Hematopoietic multipotent progenitor cell treated with erythropoietin and hydrocortisone succinate and interleukin-3 and kit ligand, for 6 days (in vitro differentiated cells): ENCODE data around the gene MIX23.
"Not testable (repeated sequence)": the region's sequence is repeated elsewhere in the genome, so short reads cannot be mapped to it uniquely, and the experiment has no call there.

ENCODE experiments used
- DNase-seq: peaks from one replicate; pipeline ENCODE4 v3.0.0-alpha.2; 2015

Gene MIX23

DNA sequence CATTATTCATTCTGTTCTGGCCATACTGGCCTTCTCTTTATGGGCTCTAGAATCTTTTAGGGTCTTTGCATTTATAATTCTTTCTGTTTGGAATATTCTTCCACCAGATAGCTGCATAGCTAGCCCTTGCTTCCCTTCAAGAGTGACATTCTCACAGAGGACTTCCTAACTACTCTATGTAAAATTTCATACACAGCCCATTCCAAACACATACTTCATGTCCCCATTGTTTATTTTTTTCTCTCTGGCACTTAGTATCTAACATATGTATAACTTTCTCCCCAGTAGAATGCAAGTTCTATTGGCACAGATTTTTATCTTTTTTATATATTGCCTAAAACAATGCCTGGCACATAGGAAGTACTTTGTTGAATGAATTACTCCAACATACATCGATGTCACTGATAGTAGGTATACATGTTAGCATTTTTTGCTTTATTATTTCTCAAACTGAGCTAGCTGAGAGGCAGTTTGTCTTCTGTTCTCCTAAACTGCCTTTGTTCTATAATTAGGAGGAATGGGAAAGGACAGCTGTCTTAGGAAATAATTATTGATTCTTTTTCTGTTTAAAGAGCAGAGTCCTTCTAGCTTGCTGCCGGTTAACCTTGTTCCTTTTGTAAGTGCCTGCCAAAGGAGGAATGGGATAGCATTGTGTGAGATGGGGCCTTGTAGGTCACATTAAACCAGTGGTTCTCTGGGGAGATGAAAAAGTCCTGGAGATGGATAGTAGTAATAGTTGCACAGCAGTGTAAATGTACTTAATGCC is 8.8 kb upstream of the MIX23 start:
- no peak for DNase-seq

DNA sequence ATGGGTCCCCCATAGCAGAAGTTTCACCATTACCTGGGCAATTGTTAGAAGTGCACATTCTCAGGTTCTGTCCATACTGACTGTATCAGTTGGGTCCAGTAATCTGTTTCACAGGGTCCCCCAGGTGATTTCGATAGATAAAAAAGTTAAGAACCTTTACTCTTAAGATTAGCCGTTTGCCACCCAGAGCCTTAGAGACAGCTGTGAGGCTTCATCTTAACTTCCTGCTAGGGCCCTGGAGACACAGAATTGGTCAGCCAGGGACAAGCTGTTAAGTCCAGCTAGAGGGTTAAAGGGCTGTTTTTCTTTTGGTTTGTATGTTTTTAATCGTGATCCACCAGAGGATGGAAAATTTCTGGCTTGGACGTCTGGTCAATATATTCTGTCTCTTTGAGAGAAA is 7.6 kb upstream of the MIX23 start:
- DNase-seq: peak; percentile 51

DNA sequence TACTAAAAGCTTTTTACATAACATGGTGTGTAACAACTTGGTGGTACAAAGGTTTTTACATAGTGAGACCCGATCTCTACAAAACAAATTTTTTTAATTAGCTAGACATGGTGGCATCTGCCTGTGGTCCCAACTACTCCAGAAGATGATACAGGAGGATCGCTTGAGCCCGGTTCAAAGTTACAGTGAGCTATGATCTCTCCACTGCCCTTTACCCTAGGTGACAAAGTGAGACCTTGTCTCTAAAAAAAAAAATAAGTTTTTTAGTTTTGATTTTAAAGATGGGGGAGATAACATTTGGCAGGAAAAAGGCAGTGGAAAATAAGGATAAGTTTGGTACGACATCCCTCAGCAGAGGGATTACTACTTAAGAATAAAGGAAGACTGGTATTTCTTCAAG is 6.9 kb upstream of the MIX23 start:
- DNase-seq: no peak

DNA sequence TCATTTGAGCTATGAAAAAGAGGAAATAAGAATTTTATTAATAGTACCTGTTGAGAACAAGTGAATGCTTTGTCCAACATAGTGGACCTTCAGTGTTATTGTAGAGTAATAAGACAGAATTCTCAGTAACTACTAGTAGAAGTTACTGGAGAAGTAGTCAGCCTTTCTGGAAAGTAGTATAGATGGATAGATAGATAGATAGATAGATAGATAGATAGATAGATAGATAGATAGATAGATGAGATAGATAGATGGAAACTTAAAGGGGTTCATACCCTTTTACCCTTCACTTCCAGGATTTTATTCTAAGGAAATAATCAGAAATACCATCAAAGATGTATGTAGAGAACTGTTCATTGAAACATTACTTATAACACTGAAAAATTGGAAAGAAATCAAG is 6.2 kb upstream of the MIX23 start:
- DNase-seq: no peak

DNA sequence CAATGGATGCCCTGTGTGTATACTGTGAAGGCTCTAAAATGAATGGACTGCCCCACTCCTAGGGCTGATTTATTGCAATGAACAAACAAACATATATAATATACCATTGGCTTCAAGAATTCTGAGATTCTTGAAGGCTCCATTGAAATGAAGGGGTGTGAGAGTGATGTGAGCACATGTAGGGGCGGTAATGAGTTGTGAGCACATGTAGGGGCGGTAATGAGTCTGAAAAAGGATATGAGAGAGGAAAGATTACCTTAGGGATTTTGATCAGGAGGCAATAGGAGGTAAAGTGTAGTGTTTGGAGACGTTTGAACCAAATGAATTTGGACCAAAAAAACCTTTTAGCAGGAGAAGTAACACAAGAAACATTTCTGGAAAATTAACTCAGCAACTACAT is 4.7 kb upstream of the MIX23 start:
- no peak for DNase-seq

DNA sequence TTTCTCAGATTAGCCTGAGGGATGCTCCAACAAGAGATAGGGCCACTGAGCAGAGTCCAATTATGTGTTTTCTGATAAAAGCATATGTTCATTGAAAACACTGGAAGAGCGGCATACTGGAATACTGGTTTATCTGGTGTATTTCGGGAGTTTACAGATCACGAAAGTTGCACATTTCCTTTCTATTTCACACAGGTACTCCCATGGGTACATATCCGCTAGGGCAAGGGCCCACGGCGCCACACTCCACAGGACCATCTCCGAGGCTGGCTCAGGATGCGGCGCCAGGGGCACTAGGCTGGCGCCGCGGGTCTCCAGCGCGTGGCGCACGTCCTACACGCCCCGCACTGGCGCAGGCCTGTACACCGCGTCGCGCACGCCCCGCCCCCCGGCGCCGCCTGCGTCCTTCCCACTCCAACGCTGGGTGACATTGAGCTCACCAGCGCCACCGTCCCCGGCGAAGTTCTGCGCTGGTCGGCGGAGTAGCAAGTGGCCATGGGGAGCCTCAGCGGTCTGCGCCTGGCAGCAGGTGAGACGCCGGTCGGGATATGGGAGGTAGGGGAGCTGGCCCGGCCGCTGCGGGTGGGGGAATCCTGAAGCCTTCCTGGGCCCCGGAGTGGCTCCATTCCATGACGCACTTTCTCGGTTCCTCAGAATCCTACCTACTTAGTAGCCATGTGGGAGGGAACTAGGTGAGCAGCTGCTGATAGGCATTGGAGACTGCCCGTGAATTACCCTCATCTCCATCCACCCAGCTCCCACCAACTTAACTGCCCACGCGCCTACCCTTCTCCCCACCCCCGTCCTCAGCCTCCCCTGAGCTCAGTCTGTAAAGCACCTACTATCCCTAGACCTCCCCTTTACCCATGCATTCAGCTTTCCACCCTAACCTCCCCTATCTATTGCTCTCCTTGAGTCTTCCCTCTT is 1.0 kb upstream of the MIX23 start, which contains the start of gene FAM162A:
TSS of gene FAM162A (plus strand) at position 412 of the 927 bp plus-strand sequence. CDS start at position 496, 84 bp downstream.
- DNase-seq: peak; percentile 96

DNA sequence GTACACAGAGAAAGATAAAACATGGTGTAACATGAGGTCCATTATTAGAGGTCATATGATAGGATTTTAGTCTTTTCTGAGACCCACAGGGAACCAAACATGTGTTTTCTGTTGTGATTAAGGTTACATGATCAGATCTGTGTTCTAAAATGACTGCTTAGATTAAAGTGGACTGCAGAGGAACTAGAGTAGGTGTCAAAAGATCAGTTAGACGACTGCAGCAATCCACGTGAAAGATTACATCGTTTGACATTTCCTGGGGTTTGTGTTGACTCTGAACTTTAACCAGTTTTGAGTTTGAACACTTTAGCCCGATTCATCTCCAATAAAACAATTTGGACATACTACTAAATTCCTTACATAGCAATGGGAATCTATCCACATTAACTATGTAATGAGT is 5.1 kb downstream of the MIX23 start:
- DNase-seq: no peak

DNA sequence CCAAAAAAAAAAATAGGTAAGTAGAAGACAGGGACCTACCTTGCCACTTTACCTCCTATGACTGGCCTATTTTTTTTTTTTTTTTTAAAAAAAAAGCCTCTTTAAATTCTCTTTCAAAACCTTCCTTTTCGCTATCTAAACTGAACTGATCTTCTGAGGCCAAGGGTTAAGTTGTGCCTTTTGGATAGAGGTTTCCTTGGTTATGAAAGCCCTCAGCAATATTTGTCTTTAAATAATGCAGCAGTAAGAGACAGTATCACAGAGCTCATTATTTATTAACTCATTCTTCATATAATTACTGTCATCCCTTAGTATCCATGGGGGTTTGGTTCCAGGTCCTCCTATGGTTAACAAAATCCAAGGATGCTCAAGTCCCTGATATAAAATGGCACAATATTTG is 9.0 kb downstream of the MIX23 start:
- no peak for DNase-seq

DNA sequence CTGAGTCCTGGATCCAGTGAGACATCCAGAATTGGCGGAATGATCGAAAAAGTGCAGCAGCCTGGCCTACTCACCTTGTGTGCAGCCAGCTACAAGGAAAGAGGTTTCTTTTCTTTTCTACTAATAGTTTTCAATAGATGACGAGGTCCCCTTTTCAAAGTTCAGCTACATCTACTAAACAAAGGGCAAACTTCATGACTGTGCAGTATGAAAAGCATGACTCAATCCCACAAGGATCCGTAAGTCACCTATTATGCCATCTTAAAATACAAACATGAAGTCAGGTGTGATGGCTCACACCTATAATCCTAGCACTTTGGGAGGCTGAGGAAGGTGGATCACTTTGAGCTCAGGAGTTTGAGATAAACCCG is 16.7 kb downstream of the MIX23 start:
- DNase-seq: no peak

DNA sequence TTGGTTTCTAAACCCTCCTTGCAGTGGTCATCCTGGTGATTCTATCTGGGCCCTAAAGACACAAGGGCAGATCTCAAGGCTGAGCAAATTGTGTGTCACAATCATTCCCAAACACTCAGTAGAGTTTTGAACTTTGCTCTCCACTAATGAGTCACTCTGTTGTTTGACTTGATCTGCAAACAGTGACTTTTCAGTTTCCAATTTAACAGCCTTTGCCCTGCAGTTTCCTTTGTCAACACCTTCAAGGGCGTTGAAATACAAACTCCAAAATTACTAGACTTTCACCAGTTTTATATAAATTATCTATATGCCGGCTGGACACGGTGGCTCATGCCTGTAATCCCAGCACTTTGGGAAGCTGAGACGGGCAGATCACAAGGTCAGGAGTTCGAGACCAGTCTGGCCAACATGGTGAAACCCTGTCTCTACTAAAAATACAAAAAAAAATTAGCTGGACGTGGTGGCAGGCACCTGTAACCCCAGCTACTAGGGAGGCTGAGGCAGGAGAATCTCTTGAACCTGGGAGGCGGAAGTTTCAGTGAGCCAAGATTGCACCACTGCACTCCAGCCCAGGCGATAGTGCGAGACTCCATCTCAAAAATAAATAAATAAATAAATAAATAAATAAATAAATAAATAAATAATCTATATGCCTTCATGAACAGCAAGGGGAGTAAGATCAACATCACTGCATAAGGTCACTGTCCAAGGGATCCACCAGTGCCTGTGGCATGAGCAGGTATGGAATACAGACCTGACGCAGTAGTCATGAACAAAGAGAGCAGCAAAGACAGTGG is 17.3 kb downstream of the MIX23 start:
- DNase-seq: not testable (repeated sequence)

DNA sequence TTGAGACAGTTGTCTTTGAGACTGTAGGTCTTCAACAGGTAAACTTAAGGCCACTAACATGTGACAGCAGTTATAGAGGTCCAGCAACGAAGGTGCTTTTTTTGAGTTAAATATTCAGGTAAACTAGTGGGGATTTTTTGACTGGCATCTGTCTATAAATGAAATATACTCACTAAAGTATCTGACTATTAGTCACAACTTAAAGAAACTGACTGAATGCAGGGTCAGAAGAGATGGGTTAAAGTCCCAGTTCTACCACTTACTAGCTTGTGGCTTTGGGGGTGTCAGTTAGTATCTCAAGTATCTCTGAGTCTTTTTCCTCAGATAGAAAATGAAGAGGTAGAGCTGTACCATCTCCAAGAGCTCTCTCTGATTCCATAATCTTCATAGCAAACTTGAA is 18.0 kb downstream of the MIX23 start:
- no peak for DNase-seq

DNA sequence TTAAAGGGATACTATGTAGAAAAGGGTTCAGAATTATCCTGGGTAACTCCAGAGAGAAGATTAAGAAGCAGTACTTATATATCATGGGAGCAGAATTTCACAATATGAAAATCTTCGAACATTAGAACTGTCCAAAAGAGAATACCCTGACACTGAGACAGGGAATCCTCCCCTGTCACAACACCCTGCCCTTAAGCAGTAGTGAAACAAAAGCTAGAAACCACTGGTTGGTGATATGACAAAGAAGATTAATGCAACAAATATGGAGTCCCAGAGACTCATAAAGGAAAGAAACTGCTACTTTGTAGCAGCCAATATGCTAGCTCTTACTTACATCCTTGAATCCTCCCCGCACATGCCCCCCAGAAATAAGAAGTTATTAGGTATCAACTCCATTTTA is 18.5 kb downstream of the MIX23 start:
- DNase-seq: no peak

DNA sequence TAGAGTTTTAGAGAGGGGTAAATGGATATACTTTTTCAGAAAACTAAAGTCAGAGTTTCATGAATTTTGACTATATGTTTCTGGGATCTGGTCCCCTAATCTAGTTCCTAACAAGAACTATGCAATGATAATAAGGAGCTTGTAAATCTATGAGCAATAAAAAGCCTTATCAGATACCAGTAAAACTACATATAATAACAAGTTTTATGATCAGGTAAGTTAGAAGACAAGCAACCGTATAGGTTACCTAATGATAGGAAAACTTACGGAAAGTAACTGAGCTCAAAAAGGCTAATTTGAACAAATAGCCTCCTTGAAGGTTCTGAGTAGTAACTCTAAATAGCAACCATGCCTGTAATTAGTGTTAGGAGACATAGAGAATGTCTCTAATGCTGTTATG is 21.0 kb downstream of the MIX23 start:
- no peak for DNase-seq

DNA sequence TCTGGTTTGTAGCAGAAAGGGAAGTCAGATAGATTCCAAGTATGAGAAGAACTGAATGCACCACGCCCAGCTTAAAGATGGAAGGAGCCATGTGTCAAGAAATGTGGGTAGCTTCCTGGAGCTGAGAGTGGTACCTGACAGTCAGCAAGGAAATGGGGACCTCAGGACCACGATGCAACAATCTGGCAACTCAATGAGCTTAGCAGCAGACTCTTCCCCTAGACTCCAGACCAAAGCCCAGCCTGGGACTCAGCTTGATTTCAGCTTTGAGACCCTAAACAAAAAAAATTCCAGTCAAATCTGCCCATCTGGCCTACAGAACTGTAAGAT is 24.4 kb downstream of the MIX23 start:
- DNase-seq: no peak

DNA sequence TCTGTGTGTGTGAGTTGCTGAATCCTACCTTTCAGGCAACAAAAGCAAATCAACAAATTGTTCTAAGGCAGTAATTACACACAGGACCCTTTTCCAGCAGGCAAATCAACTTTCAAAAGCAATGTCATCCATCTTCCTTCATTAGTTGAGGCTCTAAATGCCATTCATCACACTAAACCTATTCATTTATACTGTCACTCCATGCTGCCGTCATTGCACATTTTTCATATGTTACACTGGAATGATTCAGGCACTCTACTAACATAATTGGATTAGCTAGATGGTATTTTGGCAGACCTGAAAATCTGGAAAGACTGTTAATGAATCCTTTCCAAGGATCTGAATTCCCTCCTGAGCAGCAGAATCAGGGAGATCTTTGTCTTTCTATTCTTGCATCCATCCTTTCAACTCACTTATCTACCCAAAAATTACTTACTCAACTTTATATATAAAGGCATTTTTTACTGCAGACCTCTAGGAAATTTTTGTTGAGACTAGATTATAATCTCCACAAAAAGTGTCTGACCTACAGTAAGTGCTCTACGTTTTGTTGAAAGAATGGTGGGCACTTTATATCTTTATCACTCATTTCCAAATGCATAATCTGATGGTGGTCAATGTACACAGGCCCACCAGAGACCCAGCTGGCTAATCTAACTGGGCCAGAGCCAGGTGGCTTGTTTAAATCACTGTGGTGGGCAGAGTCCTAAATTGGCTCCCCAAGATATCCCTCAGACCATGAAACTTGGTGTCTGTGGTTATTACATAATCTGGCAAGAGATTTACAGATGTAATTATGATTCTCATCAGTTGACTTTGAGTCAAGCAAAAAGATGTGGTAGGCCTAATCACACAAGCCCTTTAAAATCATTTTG is 25.0 kb downstream of the MIX23 start:
- DNase-seq: peak; percentile 54

DNA sequence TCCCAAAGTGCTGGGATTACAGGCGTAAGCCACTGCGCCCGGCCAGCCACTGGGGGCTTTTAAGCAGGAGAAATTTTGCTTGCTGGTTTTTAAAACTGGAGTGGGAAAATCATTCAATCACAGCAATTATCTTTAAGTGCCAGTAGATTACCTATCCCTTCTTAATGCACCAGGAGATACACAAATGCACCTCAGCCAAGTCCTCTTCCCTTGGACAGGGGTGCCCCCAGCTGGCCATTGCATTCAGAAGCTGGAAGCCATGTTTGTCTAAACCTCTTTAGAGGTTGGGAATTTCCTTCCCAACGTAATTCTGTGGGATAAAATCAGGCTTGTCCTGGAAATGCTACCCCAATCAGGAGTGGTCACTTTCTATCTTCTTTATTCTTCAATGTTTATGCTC is 26.6 kb downstream of the MIX23 start:
- peak; percentile 53 for DNase-seq

DNA sequence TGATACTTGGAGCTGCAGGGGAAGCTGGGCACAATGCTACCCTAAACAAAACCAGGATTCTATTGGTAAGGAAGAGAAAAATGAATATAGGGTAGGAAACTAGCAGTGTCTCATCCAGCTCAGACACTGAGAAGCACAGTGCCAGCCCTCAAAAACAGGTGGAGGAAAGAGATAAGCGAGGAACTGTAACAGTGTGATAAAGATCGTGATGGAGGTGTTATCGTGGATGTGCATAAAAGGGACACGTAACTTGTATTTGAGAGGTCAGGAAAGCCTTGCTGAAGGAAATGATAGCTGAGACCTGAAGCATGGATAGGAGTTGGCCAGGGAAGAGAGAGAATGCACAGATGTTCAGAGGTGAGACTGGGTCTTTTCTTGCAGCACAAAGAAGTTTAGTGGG is 27.4 kb downstream of the MIX23 start:
- DNase-seq: peak; percentile 71

DNA sequence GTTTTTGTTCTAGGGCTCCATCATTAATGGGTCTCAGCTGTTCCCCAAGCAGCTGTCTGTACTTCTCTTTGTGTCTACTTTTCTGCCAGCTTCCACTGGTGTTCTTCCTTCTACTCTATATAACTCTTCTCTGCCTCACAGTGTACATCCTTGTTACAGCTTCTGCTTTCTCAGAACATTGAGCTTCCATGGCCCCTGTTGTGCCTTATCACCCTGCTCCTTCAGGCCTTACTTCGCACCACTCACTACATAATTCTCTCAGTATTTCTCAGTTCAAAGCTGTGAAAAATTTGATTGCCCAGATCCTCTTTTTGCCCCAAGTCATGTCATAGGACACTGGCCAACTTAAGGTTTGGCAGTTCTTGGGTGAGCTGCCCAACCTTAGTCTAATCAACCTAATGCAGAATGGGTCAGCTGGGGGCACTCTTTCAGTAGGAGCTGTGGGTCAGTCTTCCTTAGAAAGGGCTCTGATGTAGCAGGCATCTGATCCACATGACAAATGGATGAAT is 29.1 kb downstream of the MIX23 start:
- DNase-seq: peak; percentile 51

DNA sequence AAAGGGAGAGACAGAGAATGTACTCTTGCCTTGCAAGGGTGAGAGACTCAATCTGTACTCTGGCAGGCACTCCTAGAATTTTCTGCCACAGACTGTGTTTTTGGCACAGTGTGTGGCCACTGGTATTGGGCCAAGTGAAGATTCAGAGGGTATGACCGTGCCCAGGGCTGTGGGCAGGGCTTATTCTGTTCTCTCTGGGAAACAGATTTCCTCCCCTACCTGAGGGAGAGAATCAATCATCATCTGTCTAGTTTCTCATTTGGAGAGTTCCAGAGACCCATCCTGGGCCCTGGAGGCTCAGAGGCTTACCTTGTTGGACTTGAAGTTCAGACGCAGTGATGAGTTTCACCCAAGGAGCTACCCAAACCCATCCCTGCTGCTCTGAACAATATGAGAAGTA is 29.8 kb downstream of the MIX23 start:
- DNase-seq: no peak

DNA sequence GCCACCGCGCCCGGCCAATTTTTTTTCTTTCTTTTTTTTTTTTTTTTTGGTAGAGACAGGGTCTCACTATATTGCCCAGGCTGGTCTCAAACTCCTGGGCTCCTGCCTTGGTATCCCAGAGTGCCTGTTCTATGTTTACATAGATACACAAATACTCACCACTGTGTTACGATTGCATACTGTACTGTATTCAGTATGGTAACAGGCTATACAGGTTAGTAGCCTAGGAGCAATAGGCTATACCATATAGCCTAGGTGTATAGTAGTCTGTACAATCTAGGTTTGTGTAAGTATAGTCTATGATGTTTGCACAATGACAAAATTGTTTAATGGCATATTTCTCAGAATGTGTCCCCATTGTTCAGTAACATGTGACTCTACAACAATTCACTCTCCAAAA is 31.4 kb downstream of the MIX23 start:
- DNase-seq: no peak

DNA sequence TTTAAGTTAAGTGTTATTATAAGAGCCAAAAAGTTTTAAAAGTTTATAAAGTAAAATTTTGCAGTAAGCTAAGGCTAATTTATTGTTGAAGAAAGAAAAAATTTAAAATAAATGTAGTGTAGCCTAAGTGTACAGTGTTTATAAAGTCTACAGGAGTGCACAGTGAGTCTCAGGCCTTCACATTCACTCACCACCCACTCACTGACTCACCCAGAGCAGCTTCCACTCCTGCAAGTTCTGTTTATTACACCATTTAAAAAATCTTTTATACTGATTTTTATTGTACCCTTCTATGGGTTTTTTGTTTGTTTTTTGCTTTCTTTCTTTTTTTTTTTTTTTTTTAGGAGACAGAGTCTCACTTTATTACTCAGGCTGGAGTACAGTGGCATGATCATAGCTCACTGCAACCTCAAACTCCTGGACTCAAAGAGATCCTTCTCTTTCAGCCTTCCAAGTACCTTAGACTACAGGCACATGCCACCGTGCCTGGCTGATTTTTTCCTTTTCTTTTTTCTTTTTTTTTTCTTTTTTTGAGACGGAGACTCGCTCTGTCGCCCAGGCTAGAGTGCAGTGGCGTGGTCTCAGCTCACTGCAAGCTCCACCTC is 32.1 kb downstream of the MIX23 start:
- DNase-seq: no peak

DNA sequence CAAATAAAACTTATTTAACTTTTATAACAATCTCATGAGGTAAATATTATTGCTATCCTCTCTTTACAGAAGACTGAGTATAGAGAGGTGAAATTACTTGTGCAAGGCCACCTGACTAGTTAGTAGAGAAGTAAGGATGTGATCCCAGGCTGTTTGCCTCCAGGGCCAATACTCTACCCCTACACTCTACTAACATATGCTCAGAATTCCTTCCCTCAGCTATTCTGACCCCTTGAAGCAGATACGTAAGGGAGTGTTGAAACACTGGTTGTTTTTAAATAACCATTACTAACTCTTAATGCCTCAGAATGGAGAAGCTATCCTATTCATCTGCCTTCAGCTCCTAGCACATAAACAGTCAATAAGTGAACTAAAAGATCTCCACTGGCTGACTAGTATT is 33.9 kb downstream of the MIX23 start:
- no peak for DNase-seq
